Ishikawa (cell line): Measurements from ENCODE around the gene PLCG1.

Source experiments
- CEBPB ChIP-seq: IDR thresholded peaks from 2 replicates; pipeline ENCODE4 v1.6.1; 2012
- CREB1 ChIP-seq: IDR thresholded peaks from 2 replicates; pipeline ENCODE4 v1.6.1; 2012; ENCODE audit warnings: low read depth
- EP300 ChIP-seq: IDR thresholded peaks from 2 replicates; pipeline ENCODE4 v1.6.1; 2012; ENCODE audit warnings: borderline replicate concordance
- FOXM1 ChIP-seq: IDR thresholded peaks from 2 replicates; pipeline ENCODE4 v1.6.1; 2012; ENCODE audit warnings: low read depth, borderline replicate concordance
- NFIC ChIP-seq: IDR thresholded peaks from 2 replicates; pipeline ENCODE4 v1.6.1; 2012
- RAD21 ChIP-seq: IDR thresholded peaks from 2 replicates; pipeline ENCODE4 v1.6.1; 2012; ENCODE audit warnings: low read depth
- TCF12 ChIP-seq: IDR thresholded peaks from 2 replicates; pipeline ENCODE4 v1.6.1; 2012; ENCODE audit warnings: low read depth
- YY1 ChIP-seq: IDR thresholded peaks from 2 replicates; pipeline ENCODE4 v1.6.1; 2012; ENCODE audit warnings: low read depth
- ZBTB7A ChIP-seq: IDR thresholded peaks from 2 replicates; pipeline ENCODE4 v1.6.1; 2012; ENCODE audit warnings: low read depth
- TF ChIP-seq, protein P1 (sequence below): IDR thresholded peaks from 2 replicates; pipeline ENCODE4 v1.6.1; 2012
- TF ChIP-seq, protein P2 (sequence below): IDR thresholded peaks from 2 replicates; pipeline ENCODE4 v1.6.1; 2012
- TF ChIP-seq, protein P3 (sequence below): IDR thresholded peaks from 2 replicates; pipeline ENCODE4 v1.6.1; 2012; ENCODE audit warnings: low read depth, mild to moderate bottlenecking

DNA sequence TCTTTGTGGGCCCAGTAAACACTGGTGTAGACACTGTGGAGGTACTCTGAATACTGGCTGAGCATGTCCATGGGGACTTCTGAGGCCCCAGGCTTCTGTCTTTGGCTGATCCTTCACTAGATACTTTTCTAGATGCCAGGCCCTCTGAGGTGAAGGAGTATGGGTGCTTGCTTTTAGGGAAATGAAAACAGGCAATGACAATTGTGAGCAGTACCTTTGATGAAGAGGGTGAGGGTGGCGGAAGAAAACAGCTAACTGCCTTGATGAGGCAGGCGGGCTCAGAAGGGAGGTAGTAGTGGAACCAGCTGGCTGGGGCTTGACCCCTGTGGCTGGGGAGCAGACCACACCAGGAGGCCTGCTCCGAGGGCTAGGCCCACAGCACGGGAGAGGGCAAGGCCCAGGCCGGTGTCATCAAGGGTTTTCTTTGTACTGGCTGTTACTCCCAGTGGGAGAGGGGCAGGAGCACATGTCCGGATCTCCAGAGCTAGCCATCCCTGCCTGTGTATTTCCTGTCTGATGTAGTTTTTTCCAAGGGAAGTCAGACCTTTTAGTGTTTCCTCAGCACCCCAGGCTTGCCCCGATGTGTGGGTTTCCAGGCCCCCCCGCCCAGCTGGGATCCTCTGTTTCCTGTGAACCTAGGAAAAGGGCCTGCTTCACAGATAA, 3.9 kb downstream of the PLCG1 start:
- TF ChIP-seq CREB1: no peak
- TF ChIP-seq FOXM1: no peak
- no peak for TF ChIP-seq ZBTB7A
- TF ChIP-seq, protein P1, sequence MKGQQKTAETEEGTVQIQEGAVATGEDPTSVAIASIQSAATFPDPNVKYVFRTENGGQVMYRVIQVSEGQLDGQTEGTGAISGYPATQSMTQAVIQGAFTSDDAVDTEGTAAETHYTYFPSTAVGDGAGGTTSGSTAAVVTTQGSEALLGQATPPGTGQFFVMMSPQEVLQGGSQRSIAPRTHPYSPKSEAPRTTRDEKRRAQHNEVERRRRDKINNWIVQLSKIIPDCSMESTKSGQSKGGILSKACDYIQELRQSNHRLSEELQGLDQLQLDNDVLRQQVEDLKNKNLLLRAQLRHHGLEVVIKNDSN: no peak
- TF ChIP-seq TCF12: no peak
- TF ChIP-seq YY1: no peak
- TF ChIP-seq, protein P2, sequence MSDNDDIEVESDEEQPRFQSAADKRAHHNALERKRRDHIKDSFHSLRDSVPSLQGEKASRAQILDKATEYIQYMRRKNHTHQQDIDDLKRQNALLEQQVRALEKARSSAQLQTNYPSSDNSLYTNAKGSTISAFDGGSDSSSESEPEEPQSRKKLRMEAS: no peak
- no peak for TF ChIP-seq EP300
- TF ChIP-seq RAD21: no peak
- TF ChIP-seq CEBPB: no peak
- no peak for TF ChIP-seq NFIC
- TF ChIP-seq, protein P3, sequence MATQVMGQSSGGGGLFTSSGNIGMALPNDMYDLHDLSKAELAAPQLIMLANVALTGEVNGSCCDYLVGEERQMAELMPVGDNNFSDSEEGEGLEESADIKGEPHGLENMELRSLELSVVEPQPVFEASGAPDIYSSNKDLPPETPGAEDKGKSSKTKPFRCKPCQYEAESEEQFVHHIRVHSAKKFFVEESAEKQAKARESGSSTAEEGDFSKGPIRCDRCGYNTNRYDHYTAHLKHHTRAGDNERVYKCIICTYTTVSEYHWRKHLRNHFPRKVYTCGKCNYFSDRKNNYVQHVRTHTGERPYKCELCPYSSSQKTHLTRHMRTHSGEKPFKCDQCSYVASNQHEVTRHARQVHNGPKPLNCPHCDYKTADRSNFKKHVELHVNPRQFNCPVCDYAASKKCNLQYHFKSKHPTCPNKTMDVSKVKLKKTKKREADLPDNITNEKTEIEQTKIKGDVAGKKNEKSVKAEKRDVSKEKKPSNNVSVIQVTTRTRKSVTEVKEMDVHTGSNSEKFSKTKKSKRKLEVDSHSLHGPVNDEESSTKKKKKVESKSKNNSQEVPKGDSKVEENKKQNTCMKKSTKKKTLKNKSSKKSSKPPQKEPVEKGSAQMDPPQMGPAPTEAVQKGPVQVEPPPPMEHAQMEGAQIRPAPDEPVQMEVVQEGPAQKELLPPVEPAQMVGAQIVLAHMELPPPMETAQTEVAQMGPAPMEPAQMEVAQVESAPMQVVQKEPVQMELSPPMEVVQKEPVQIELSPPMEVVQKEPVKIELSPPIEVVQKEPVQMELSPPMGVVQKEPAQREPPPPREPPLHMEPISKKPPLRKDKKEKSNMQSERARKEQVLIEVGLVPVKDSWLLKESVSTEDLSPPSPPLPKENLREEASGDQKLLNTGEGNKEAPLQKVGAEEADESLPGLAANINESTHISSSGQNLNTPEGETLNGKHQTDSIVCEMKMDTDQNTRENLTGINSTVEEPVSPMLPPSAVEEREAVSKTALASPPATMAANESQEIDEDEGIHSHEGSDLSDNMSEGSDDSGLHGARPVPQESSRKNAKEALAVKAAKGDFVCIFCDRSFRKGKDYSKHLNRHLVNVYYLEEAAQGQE: no peak
